ENCODE measurements around the gene SOWAHC. TPM values are rescaled to one million over a fixed set of nuclear protein-coding genes. Genes with fewer than 3 reads are reported as not detected.
"Not testable (repeated sequence)": the region's sequence is repeated elsewhere in the genome, so short reads cannot be mapped to it uniquely, and the experiment has no call there.

Gene SOWAHC
- total RNA-seq, 5 donors from 2014 or later (not counting 1 experiment from before 2014, with no cell fraction given), result 0.56 to 2.1 (median 0.66) TPM

DNA sequence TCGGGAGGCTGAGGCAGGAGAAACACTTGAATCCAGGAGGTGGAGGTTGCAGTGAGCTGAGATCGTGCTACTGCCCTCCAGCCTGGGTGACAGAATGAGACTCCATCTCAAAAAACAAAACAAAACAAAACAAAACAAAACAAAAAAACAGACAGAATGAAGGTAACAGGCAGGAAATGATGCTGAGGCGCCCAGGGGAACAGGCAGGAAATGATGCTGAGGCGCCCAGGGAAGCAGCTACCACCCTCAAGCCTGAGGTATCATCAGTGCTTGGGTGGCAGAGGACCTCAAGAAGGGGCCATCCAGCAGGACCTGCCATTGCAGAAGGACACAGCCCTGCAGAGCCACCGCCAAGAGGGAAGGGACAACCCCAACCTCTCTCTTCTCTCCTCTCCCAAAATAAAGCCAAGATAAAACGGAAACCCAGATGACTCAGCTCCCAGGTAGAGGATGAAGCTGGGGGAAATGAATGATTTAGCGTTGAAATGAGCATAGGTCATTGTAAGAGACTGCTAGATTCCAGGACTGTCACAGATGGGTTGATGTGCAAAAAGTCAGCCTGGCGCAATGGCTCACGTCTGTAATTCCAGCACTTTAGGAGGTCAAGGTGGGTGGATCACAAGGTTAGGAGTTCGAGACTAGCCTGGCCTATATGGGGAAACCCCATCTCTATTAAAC, 19.3 kb downstream of the SOWAHC start:
- Histone ChIP-seq H3K4me1 (ENCODE audit: control insufficient read depth in 1 of 2, extremely low read depth in 1 of 2, insufficient read depth in 2 of 2, low read length in 2 of 2) (no peaks in the 10 kb centered on the region), H3K4me3 (ENCODE audit: control insufficient read depth in 1 of 2, extremely low read depth in 1 of 2, low read length in 1 of 2) (no peak overlapping the region), H3K27me3 (replicated peaks in 1 of 2; ENCODE audit: control insufficient read depth in 2 of 2, extremely low read depth in 1 of 2, insufficient read depth in 2 of 2, low read length in 1 of 2) (peaks cover 0 to 19% of the 10 kb centered on the region in 2 experiments), H3K27ac (ENCODE audit: low read length) (no peak overlapping the region), H3K36me3 (ENCODE audit: control insufficient read depth in 2 of 2, extremely low read depth in 1 of 2, insufficient read depth in 1 of 2, low read length in 1 of 2) (no peaks in the 10 kb centered on the region), H3K9me3 (no peaks in the 10 kb centered on the region)
- Mint-ChIP-seq H3K4me3 (no peak overlapping the region), H3K9me3 (no peaks in the 10 kb centered on the region), H3K27ac (no peak overlapping the region), H3K36me3 (no peaks in the 10 kb centered on the region), H3K27me3 (peaks cover 0 to 1% of the 10 kb centered on the region in 2 donors), H3K4me1 (peaks cover 0 to 9% (median 5%) of the 10 kb centered on the region in 3 donors)
- ATAC-seq (replicated peaks in 1 of 4) (no peak), DNase-seq (no peak)
- WGBS (ENCODE audit: insufficient coverage), result 48% methylated on average over 3 of the region's 10 CpGs
- ChIA-PET POLR2A (no interaction called here), CTCF (no interaction called here)

DNA sequence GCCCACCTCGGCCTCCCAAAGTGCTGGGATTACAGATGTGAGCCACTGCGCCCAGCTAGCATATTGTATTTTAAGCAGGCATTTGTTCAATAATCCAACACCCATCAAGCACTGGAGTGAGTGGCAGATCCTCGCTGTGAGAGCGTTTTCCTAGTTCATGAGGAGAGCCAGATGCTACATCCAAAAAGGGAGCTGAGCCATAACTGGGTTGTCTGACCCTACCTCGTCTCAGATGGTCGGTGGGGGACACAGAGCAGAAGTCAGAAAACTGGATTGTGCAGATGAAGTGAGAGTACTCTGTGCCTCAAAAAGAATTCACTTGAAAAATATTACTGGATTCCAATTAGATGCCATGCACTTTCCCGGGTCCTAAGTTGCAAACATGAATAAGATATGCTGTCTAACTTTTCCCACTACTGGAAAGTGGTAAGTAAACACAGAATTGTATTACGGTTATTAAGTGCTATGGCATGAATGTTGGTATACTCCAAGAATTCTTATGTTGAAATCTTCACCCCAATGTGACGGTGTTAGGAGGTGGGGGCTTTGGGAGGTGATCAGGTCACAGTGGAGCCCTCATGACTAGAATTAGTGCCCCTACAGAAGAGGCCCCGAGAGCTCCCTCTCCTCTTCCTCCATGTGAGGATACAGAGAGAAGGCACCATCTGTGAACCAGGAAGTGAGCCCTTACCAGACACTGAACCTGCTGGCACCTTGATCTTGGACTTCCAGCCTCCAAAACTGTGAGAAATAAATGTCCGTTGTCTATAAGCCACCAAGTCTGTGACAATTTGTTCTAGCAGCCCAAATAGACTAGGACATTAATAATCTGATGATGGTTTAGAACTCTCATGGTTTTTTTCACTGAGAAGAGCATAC, 21.5 kb downstream of the SOWAHC start:
- ATAC-seq (replicated peaks in 1 of 4) (no peak), DNase-seq (no peak)
- no peak overlapping the region for H3K4me3 ChIP-seq (ENCODE audit: control insufficient read depth in 1 of 2, extremely low read depth in 1 of 2, low read length in 1 of 2)
- H3K27ac ChIP-seq (ENCODE audit: low read length), result no peak overlapping the region
- H3K4me3 Mint-ChIP-seq, result no peak overlapping the region
- peaks cover 0 to 10% (median 5%) of the 10 kb centered on the region in 3 donors for H3K4me1 Mint-ChIP-seq
- POLR2A ChIA-PET, result no interaction called here
- H3K27me3 Mint-ChIP-seq, result peaks cover 0 to 1% of the 10 kb centered on the region in 2 donors
- H3K4me1 ChIP-seq (ENCODE audit: control insufficient read depth in 1 of 2, extremely low read depth in 1 of 2, insufficient read depth in 2 of 2, low read length in 2 of 2), result no peaks in the 10 kb centered on the region
- peaks cover 0 to 13% of the 10 kb centered on the region in 2 experiments for H3K27me3 ChIP-seq (replicated peaks in 1 of 2; ENCODE audit: control insufficient read depth in 2 of 2, extremely low read depth in 1 of 2, insufficient read depth in 2 of 2, low read length in 1 of 2)
- 73% methylated on average over 6 of the region's 11 CpGs for WGBS (ENCODE audit: insufficient coverage)
- no peaks in the 10 kb centered on the region for H3K36me3 ChIP-seq (ENCODE audit: control insufficient read depth in 2 of 2, extremely low read depth in 1 of 2, insufficient read depth in 1 of 2, low read length in 1 of 2)
- H3K9me3 ChIP-seq, result no peaks in the 10 kb centered on the region
- no peaks in the 10 kb centered on the region for H3K9me3 Mint-ChIP-seq
- H3K27ac Mint-ChIP-seq, result no peak overlapping the region
- CTCF ChIA-PET, result no interaction called here
- no peaks in the 10 kb centered on the region for H3K36me3 Mint-ChIP-seq

DNA sequence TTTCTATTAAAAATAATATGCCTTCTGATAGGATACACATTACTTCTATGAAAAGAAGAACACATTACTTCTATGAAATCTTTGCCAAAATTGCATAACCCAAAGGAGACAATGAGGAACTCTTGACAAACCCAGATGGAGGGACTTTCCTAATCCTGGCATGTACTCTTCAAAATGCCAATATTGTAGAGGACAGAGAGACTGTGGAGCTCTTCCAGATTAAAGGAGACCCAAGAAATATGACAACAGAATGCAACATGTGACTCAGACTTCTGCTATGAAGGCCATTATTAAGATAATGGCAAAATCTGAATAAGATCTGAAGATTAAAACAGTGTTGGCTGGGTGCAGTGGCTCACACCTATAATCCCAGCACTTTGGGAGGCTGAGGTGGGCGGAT, 22.2 kb downstream of the SOWAHC start:
- DNase-seq (no peak), ATAC-seq (replicated peaks in 1 of 4) (no peak)
- Histone ChIP-seq H3K9me3 (no peaks in the 10 kb centered on the region), H3K27ac (ENCODE audit: low read length) (no peak overlapping the region), H3K4me1 (ENCODE audit: control insufficient read depth in 1 of 2, extremely low read depth in 1 of 2, insufficient read depth in 2 of 2, low read length in 2 of 2) (no peaks in the 10 kb centered on the region), H3K27me3 (replicated peaks in 1 of 2; ENCODE audit: control insufficient read depth in 2 of 2, extremely low read depth in 1 of 2, insufficient read depth in 2 of 2, low read length in 1 of 2) (peaks cover 0 to 11% of the 10 kb centered on the region in 2 experiments), H3K4me3 (ENCODE audit: control insufficient read depth in 1 of 2, extremely low read depth in 1 of 2, low read length in 1 of 2) (no peak overlapping the region), H3K36me3 (ENCODE audit: control insufficient read depth in 2 of 2, extremely low read depth in 1 of 2, insufficient read depth in 1 of 2, low read length in 1 of 2) (no peaks in the 10 kb centered on the region)
- H3K9me3 Mint-ChIP-seq, result no peaks in the 10 kb centered on the region
- CTCF ChIA-PET, result no interaction called here
- H3K4me1 Mint-ChIP-seq, result peaks cover 0 to 10% (median 5%) of the 10 kb centered on the region in 3 donors
- no peak overlapping the region for H3K27ac Mint-ChIP-seq
- no peak overlapping the region for H3K4me3 Mint-ChIP-seq
- H3K27me3 Mint-ChIP-seq, result peaks cover 0 to 1% of the 10 kb centered on the region in 2 donors
- no peaks in the 10 kb centered on the region for H3K36me3 Mint-ChIP-seq
- POLR2A ChIA-PET, result interaction anchor here in 1 of 2 donors (0.6 kb wide), 1 partner anchor 270 kb away, joined by 7 read pairs; no protein-coding TSS in a partner anchor
- 67% methylated on average over 1 of the region's 1 CpG for WGBS (ENCODE audit: insufficient coverage)

DNA sequence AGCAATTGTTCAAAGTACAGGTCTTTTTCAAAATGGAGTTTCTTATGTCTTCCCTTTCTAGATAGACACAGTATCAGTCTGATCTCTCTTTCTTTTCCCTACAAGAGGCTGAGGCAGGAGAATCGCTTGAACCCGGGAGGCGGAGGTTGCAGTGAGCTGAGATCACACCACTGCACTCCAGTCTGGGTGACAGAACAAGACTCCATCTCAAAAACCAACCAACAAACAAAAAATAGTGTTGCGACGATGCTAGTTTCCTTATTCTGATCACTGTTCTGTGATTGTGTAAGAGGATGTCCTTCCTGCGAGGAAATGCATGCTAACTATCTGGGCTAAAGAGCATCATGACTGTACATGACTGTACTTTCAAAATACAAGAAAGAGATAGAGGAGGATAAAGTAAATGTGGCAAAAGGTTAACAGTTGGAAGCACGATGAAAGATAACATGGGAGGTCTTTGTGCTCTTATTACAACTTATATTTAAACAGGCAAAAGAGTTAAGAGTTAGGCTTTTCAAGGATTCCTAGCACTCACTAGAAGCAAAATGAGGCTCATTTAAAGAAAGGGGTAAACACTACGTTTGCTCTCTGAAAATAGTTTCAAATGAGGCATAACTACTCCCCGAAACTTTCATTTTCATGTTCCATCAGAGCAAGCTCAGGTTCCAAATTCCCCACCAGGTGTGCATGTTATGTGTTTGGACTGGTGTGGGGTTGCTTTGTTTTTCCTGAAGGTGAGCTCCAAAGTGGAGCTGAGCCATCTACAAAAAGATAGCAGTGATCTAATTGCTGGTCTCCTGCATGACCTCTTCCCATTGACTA, 23.8 kb downstream of the SOWAHC start:
- DNase-seq (no peak), ATAC-seq (replicated peaks in 1 of 4) (peak in 2 of 4 experiments; percentile 54 to 59)

DNA sequence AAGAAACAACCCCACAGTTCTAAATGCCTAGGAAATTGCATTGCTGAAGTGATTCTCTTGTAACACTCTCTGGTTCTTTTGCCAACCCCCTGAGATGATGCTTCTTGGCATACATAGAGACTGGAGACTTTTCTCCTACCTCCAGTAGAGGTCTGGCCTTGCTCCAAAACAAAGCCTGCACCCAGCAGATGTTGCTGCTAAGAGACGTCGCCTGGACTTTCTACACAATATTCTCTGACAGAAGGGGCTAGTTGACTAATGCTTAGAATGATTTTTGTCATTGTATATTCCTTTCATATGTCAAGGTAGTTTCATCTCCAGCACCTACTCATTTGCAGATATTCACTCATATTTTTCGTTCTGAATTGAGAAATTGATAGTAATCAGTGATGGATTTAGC, 24.6 kb downstream of the SOWAHC start:
- peaks cover 0 to 1% of the 10 kb centered on the region in 2 donors for H3K27me3 Mint-ChIP-seq
- no peak overlapping the region for H3K27ac Mint-ChIP-seq
- ChIA-PET POLR2A (interaction anchor here in 1 of 2 donors (0.7 kb wide), 1 partner anchor 82 kb away, joined by 3 read pairs; no protein-coding TSS in a partner anchor), CTCF (no interaction called here)
- WGBS (ENCODE audit: insufficient coverage), result no CpG with 5 or more reads among the region's 3 CpGs
- no peaks in the 10 kb centered on the region for H3K36me3 Mint-ChIP-seq
- DNase-seq (no peak), ATAC-seq (replicated peaks in 1 of 4) (no peak)
- Histone ChIP-seq H3K36me3 (ENCODE audit: control insufficient read depth in 2 of 2, extremely low read depth in 1 of 2, insufficient read depth in 1 of 2, low read length in 1 of 2) (no peaks in the 10 kb centered on the region), H3K4me1 (ENCODE audit: control insufficient read depth in 1 of 2, extremely low read depth in 1 of 2, insufficient read depth in 2 of 2, low read length in 2 of 2) (no peaks in the 10 kb centered on the region), H3K27ac (ENCODE audit: low read length) (no peak overlapping the region), H3K4me3 (ENCODE audit: control insufficient read depth in 1 of 2, extremely low read depth in 1 of 2, low read length in 1 of 2) (no peak overlapping the region), H3K27me3 (replicated peaks in 1 of 2; ENCODE audit: control insufficient read depth in 2 of 2, extremely low read depth in 1 of 2, insufficient read depth in 2 of 2, low read length in 1 of 2) (no peaks in the 10 kb centered on the region), H3K9me3 (no peaks in the 10 kb centered on the region)
- peaks cover 0 to 7% (median 5%) of the 10 kb centered on the region in 3 donors for H3K4me1 Mint-ChIP-seq
- H3K9me3 Mint-ChIP-seq, result no peaks in the 10 kb centered on the region
- H3K4me3 Mint-ChIP-seq, result no peak overlapping the region

More for the DNA sequence above, 23.8 kb downstream of the SOWAHC start:
- H3K4me3 ChIP-seq (ENCODE audit: control insufficient read depth in 1 of 2, extremely low read depth in 1 of 2, low read length in 1 of 2), result no peak overlapping the region
- 60% methylated on average over 2 of the region's 9 CpGs for WGBS (ENCODE audit: insufficient coverage)
- H3K36me3 Mint-ChIP-seq, result no peaks in the 10 kb centered on the region
- no peaks in the 10 kb centered on the region for H3K36me3 ChIP-seq (ENCODE audit: control insufficient read depth in 2 of 2, extremely low read depth in 1 of 2, insufficient read depth in 1 of 2, low read length in 1 of 2)
- H3K27ac ChIP-seq (ENCODE audit: low read length), result no peak overlapping the region
- no peaks in the 10 kb centered on the region for H3K4me1 ChIP-seq (ENCODE audit: control insufficient read depth in 1 of 2, extremely low read depth in 1 of 2, insufficient read depth in 2 of 2, low read length in 2 of 2)
- H3K9me3 ChIP-seq, result no peaks in the 10 kb centered on the region
- H3K27me3 Mint-ChIP-seq, result peaks cover 0 to 1% of the 10 kb centered on the region in 2 donors
- POLR2A ChIA-PET, result interaction anchor here in 1 of 2 donors (0.7 kb wide), 1 partner anchor 82 kb away, joined by 3 read pairs; no protein-coding TSS in a partner anchor
- CTCF ChIA-PET, result no interaction called here
- H3K9me3 Mint-ChIP-seq, result no peaks in the 10 kb centered on the region
- peaks cover 0 to 10% (median 5%) of the 10 kb centered on the region in 3 donors for H3K4me1 Mint-ChIP-seq
- no peak overlapping the region for H3K4me3 Mint-ChIP-seq
- peaks cover 0 to 3% of the 10 kb centered on the region in 2 experiments for H3K27me3 ChIP-seq (replicated peaks in 1 of 2; ENCODE audit: control insufficient read depth in 2 of 2, extremely low read depth in 1 of 2, insufficient read depth in 2 of 2, low read length in 1 of 2)
- H3K27ac Mint-ChIP-seq, result peak overlapping the region in 1 of 2 donors; percentile 44

DNA sequence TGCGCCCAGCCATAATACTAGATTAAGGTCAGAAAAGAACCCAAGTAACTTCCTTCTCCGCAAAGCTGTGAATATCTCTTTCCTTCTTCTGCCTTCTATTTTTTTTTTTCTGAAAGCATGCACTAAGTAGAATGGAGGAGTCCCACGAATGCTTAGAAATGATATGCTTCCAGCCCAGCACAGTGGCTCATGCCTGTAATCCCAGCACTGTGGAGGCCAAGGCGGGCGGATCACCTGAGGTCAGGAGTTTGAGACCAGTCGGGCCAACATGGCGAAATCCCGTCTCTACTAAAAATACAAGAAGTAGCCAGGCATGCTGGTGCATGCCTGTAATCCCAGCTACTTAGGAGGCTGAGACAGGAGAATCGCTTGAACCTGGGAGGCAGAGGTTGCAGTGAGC, 25.8 kb downstream of the SOWAHC start:
- CTCF ChIA-PET; DNase-seq; H3K4me1 ChIP-seq (ENCODE audit: control insufficient read depth in 1 of 2, extremely low read depth in 1 of 2, insufficient read depth in 2 of 2, low read length in 2 of 2); POLR2A ChIA-PET; H3K27ac Mint-ChIP-seq; ATAC-seq (replicated peaks in 1 of 4); H3K9me3 ChIP-seq; H3K36me3 Mint-ChIP-seq; H3K27me3 Mint-ChIP-seq; H3K27ac ChIP-seq (ENCODE audit: low read length); H3K4me3 Mint-ChIP-seq; H3K4me3 ChIP-seq (ENCODE audit: control insufficient read depth in 1 of 2, extremely low read depth in 1 of 2, low read length in 1 of 2); H3K27me3 ChIP-seq (replicated peaks in 1 of 2; ENCODE audit: control insufficient read depth in 2 of 2, extremely low read depth in 1 of 2, insufficient read depth in 2 of 2, low read length in 1 of 2); H3K9me3 Mint-ChIP-seq; H3K36me3 ChIP-seq (ENCODE audit: control insufficient read depth in 2 of 2, extremely low read depth in 1 of 2, insufficient read depth in 1 of 2, low read length in 1 of 2); H3K4me1 Mint-ChIP-seq: not testable (repeated sequence)
- 87% methylated on average over 7 of the region's 9 CpGs for WGBS (ENCODE audit: insufficient coverage)

Data from T-cell (primary cell).